IMR-90 (cell line): ENCODE measurements around the gene NET1. TPM values are rescaled to one million over a fixed set of nuclear protein-coding genes. Genes with fewer than 3 reads are reported as not detected.

Experiments
- ATAC-seq: fragments of 200-7000 bp; cut with Tn5 transposase; 2 replicates; pipeline ENCODE4 v1.9.1; 2020; ENCODE audit warnings: low read depth, mild to moderate bottlenecking, moderate library complexity
- BruUV-seq: library from RNA; stranded (reverse); fragments of 400-500 nt; replicated peaks from 2 replicates; lab custom pipeline; 2021; lab: Mats Ljungman, UMichigan
- CTCF ChIA-PET: fragments of 300-600 bp; formaldehyde crosslinking; extraction: SDS; loops from one replicate; lab custom pipeline; 2021; ENCODE audit warnings: antibody characterized with exemption; lab: Yijun Ruan, JAX
- POLR2A ChIA-PET: fragments of 300-600 bp; sonication (Branson Sonifier 250); formaldehyde crosslinking; loops from one replicate; lab custom pipeline; 2022; ENCODE audit warnings: antibody characterized with exemption; ENCODE audit not compliant: unreplicated experiment; lab: Charles Lee
- DNase-seq: peaks from one replicate; pipeline ENCODE4 v3.0.0; 2013
- H2AFZ ChIP-seq: replicated peaks from 2 replicates; pipeline ENCODE3; 2013; ENCODE audit warnings: low read length, mild to moderate bottlenecking; ENCODE audit not compliant: poor library complexity
- H2AK5ac ChIP-seq: 2 replicates; pipeline ENCODE4 v1.6.1; 2013; ENCODE audit warnings: low read depth, low read length, inconsistent platforms
- H2AK9ac ChIP-seq: replicated peaks from 2 replicates; pipeline ENCODE3; 2013; ENCODE audit warnings: mild to moderate bottlenecking, low read depth, low read length, moderate library complexity; ENCODE audit not compliant: poor library complexity
- H2BK120ac ChIP-seq: 2 replicates; pipeline ENCODE4 v1.6.1; 2013; ENCODE audit warnings: low read depth, low read length, inconsistent platforms
- H2BK15ac ChIP-seq: 3 replicates; pipeline ENCODE4 v1.6.1; 2013; ENCODE audit warnings: low read depth, low read length, inconsistent platforms
- H2BK20ac ChIP-seq: 2 replicates; pipeline ENCODE4 v1.6.1; 2013; ENCODE audit warnings: low read depth, mild to moderate bottlenecking, inconsistent platforms, low read length, moderate library complexity
- H2BK5ac ChIP-seq: 2 replicates; pipeline ENCODE4 v1.6.1; 2013; ENCODE audit warnings: mild to moderate bottlenecking, low read depth, low read length, inconsistent platforms; ENCODE audit not compliant: poor library complexity, severe bottlenecking
- H3K14ac ChIP-seq: replicated peaks from 2 replicates; pipeline ENCODE4 v1.6.1; 2013; ENCODE audit warnings: low read depth, low read length, inconsistent platforms
- H3K18ac ChIP-seq: 2 replicates; pipeline ENCODE4 v1.6.1; 2013; ENCODE audit warnings: low read depth, low read length, control low read depth
- H3K23ac ChIP-seq: 2 replicates; pipeline ENCODE4 v1.6.1; 2013; ENCODE audit warnings: low read depth, low read length, inconsistent platforms
- H3K27ac ChIP-seq: 2 replicates; pipeline ENCODE4 v1.5.1; 2013; ENCODE audit warnings: mild to moderate bottlenecking, control low read depth, low read length; ENCODE audit not compliant: insufficient read depth
- H3K27me3 ChIP-seq: 2 replicates; pipeline ENCODE4 v1.6.1; 2013; ENCODE audit warnings: low read length; ENCODE audit not compliant: control insufficient read depth, insufficient read depth
- H3K36me3 ChIP-seq: 2 replicates; pipeline ENCODE4 v1.6.1; 2013; ENCODE audit warnings: low read length, mixed read lengths; ENCODE audit not compliant: control insufficient read depth, insufficient read depth
- H3K4ac ChIP-seq: 2 replicates; pipeline ENCODE4 v1.6.1; 2013; ENCODE audit warnings: low read depth, low read length, inconsistent platforms
- H3K4me1 ChIP-seq: 2 replicates; pipeline ENCODE4 v1.6.1; 2013; ENCODE audit warnings: low read length, mixed read lengths; ENCODE audit not compliant: control insufficient read depth, insufficient read depth
- H3K4me2 ChIP-seq: 2 replicates; pipeline ENCODE4 v1.6.1; 2013; ENCODE audit warnings: low read depth, mild to moderate bottlenecking, control low read depth, low read length, moderate library complexity
- H3K4me3 ChIP-seq: 2 replicates; pipeline ENCODE4 v1.5.1; 2013; ENCODE audit warnings: low read depth, mild to moderate bottlenecking, control low read depth, low read length, moderate library complexity; ENCODE audit not compliant: insufficient read depth
- H3K56ac ChIP-seq: 2 replicates; pipeline ENCODE4 v1.6.1; 2013; ENCODE audit warnings: low read length, inconsistent platforms; ENCODE audit not compliant: insufficient read depth; ENCODE audit errors: extremely low read depth
- H3K79me1 ChIP-seq, 2 experiments: 2 replicates each; pipeline ENCODE4 v1.6.1; 2013; ENCODE audit warnings: low read length in 2 of 2, inconsistent platforms in 1 of 2, low read depth in 1 of 2
- H3K9ac ChIP-seq: 2 replicates; pipeline ENCODE4 v1.6.1; 2013; ENCODE audit warnings: low read depth, low read length, control low read depth
- H3K9me1 ChIP-seq: 2 replicates; pipeline ENCODE4 v1.6.1; 2013; ENCODE audit warnings: low read length, inconsistent platforms; ENCODE audit not compliant: insufficient read depth
- H3K9me3 ChIP-seq: 2 replicates; pipeline ENCODE4 v1.6.1; 2013; ENCODE audit warnings: low read length; ENCODE audit not compliant: control insufficient read depth, insufficient read depth
- H4K20me1 ChIP-seq: 2 replicates; pipeline ENCODE4 v1.6.1; 2013; ENCODE audit warnings: low read length, inconsistent platforms; ENCODE audit not compliant: insufficient read depth
- H4K5ac ChIP-seq: 2 replicates; pipeline ENCODE4 v1.6.1; 2013; ENCODE audit warnings: mild to moderate bottlenecking, low read depth, low read length, control low read depth
- H4K8ac ChIP-seq, 2 experiments: 2 replicates each; pipeline ENCODE4 v1.6.1; 2013; ENCODE audit warnings: low read depth in 2 of 2, low read length in 2 of 2, control low read depth in 1 of 2, inconsistent platforms in 1 of 2
- H4K91ac ChIP-seq: 2 replicates; pipeline ENCODE4 v1.6.1; 2013; ENCODE audit warnings: low read depth, low read length, inconsistent platforms; ENCODE audit not compliant: insufficient read depth
- CEBPB ChIP-seq: IDR thresholded peaks from 2 replicates; pipeline ENCODE4 v1.6.1; 2012; ENCODE audit warnings: low read depth, low read length, improper control_type of control experiment
- MAFK ChIP-seq: IDR thresholded peaks from 2 replicates; pipeline ENCODE4 v1.6.1; 2012; ENCODE audit warnings: low read depth, low read length, improper control_type of control experiment
- POLR2A ChIP-seq: IDR thresholded peaks from 2 replicates; pipeline ENCODE4 v1.6.1; 2012; ENCODE audit warnings: mild to moderate bottlenecking, low read depth, low read length
- WGBS, 2 experiments: methylation state at CpG; one replicate each; pipeline versions ENCODE4 v1.1.5 to v1.1.7; 2013; ENCODE audit warnings: missing lambda C conversion rate in 2 of 2; ENCODE audit not compliant: insufficient read length in 1 of 2; ENCODE audit errors: extremely low coverage in 2 of 2; 5-methylcytosine and 5-hydroxymethylcytosine counted together
- dilution Hi-C: fragments of 300-500 bp; cut with HindIII; formaldehyde crosslinking; loops from one replicate; pipeline ENCODE4 v1.14.3; 2018; ENCODE audit warnings: low sequenced_read_pairs; ENCODE audit not compliant: unreplicated experiment
- in situ Hi-C: fragments of 300-500 bp; cut with MboI; formaldehyde crosslinking; loops from 3 replicates; pipeline ENCODE4 v1.14.3; 2019; ENCODE audit warnings: low sequenced_read_pairs, inconsistent platforms, mixed read lengths
- intact Hi-C: fragments of 100-400 bp; cut with micrococcal nuclease; formaldehyde crosslinking; loops from 2 replicates; pipeline ENCODE4 v1.10.0; 2022
- polyA plus RNA-seq, 3 experiments: library from polyadenylated mRNA; depleted of rRNA; stranded (reverse); fragments of >200 nt; gene quantifications; 2 replicates each; pipeline ENCODE4 v1.2.3, GENCODE V29; 2012; ENCODE audit warnings: low replicate concordance in 1 of 3
- total RNA-seq: library from RNA; depleted of rRNA; stranded (reverse); fragments of >200 nt; gene quantifications from 2 replicates; pipeline ENCODE4 v1.2.3, GENCODE V29; 2012
- TF ChIP-seq, protein P1 (sequence below): conservative IDR thresholded peaks from 2 replicates; pipeline ENCODE4 v1.5.1; 2012; ENCODE audit warnings: mild to moderate bottlenecking, low read depth, low read length, improper control_type of control experiment

Gene NET1
- total and polyA plus RNA-seq, 2 of the 4 experiments (the other 2 are of a cell fraction): 20.0 to 54.7 TPM

DNA sequence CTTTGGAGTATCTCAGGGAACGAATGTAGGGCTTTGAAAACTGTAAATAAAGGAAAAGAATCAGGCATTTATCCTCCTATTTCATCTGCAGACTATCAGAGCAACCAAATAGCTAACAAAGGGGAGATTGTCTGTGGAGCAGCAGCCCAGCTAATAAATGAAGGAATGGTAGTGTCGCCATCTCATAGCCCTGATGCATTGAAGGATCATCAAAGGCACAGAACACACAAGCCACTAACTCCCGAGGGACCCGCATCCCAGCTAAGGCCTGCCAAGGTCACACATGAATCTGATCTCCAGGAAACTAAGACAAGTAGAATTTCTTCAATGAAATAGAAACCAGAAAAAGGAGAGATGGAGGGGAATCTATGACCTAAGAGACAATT, 48.8 kb downstream of the NET1 start:
- ChIA-PET POLR2A (no interaction called here), CTCF (interaction anchor here (1.4 kb wide), 1 partner anchor 162 kb away, joined by 4 read pairs; no protein-coding TSS in a partner anchor)
- H2BK20ac ChIP-seq: no peak overlapping the region
- H3K27ac ChIP-seq: no peak overlapping the region
- intact Hi-C loops: loop anchor here (5.0 kb wide), 1 partner anchor 76 kb away; no protein-coding TSS in a partner anchor
- no peak for DNase-seq
- H2BK120ac ChIP-seq: no peak overlapping the region
- TF ChIP-seq POLR2A (no peak), CEBPB (no peak), MAFK (no peak)
- TF ChIP-seq, protein P1, sequence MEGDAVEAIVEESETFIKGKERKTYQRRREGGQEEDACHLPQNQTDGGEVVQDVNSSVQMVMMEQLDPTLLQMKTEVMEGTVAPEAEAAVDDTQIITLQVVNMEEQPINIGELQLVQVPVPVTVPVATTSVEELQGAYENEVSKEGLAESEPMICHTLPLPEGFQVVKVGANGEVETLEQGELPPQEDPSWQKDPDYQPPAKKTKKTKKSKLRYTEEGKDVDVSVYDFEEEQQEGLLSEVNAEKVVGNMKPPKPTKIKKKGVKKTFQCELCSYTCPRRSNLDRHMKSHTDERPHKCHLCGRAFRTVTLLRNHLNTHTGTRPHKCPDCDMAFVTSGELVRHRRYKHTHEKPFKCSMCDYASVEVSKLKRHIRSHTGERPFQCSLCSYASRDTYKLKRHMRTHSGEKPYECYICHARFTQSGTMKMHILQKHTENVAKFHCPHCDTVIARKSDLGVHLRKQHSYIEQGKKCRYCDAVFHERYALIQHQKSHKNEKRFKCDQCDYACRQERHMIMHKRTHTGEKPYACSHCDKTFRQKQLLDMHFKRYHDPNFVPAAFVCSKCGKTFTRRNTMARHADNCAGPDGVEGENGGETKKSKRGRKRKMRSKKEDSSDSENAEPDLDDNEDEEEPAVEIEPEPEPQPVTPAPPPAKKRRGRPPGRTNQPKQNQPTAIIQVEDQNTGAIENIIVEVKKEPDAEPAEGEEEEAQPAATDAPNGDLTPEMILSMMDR: no peak
- H3K18ac ChIP-seq: no peak overlapping the region
- H3K23ac ChIP-seq: no peak overlapping the region
- H2AK9ac ChIP-seq: no peak overlapping the region
- no peak overlapping the region; the same call in 1 of the 2 replicates for H3K4ac ChIP-seq
- H4K8ac ChIP-seq: no peak overlapping the region
- no peaks in the 10 kb centered on the region for H3K27me3 ChIP-seq
- no peak overlapping the region for H3K4me3 ChIP-seq
- H3K4me1 ChIP-seq: peaks cover 13% of the 10 kb centered on the region
- peaks cover 4 to 5% of the 10 kb centered on the region in 2 experiments; a peak in 2 of 4 replicates for H3K79me1 ChIP-seq
- H4K91ac ChIP-seq: no peak overlapping the region
- 0 out of 2 replicates have a peak overlapping the region, but pooled peaks have one; percentile 65 for H2AK5ac ChIP-seq
- dilution Hi-C loops: no loop called here
- no peak overlapping the region for H4K5ac ChIP-seq
- H3K56ac ChIP-seq: no peak overlapping the region
- BruUV-seq: no TSS peak
- peaks cover 5% of the 10 kb centered on the region for H3K9me1 ChIP-seq
- in situ Hi-C loops: loop anchor here (25.0 kb wide), 1 partner anchor 401 kb away; no protein-coding TSS in a partner anchor
- no peak for ATAC-seq
- H3K9ac ChIP-seq: no peak overlapping the region
- H4K20me1 ChIP-seq: no peaks in the 10 kb centered on the region
- H3K14ac ChIP-seq: peak overlapping the region; percentile 41; the same call in 1 of the 2 replicates
- peaks cover 8% of the 10 kb centered on the region for H3K36me3 ChIP-seq
- no CpG with 5 or more reads among the region's 4 CpGs for WGBS, 2 experiments
- no peaks in the 10 kb centered on the region for H3K9me3 ChIP-seq
- H2BK5ac ChIP-seq: no peak overlapping the region
- H3K4me2 ChIP-seq: no peak overlapping the region
- H2AFZ ChIP-seq: no peak overlapping the region
- no peak overlapping the region for H2BK15ac ChIP-seq
